GM19239 (cell line): ENCODE results near the gene GLMN.
A peak's percentile ranks its signal among the peaks of the same experiment; 100 is the strongest.

Experiments
- DNase-seq: peaks from one replicate; pipeline ENCODE4 v3.0.0; 2011; ENCODE audit warnings: low spot score; ENCODE audit not compliant: insufficient read length
- FAIRE-seq: peaks from 2 replicates; lab custom pipeline; 2011; peaks lifted over from hg19 to GRCh38; lab: Jason Lieb, UNC

GLMN gene

GRCh38 chr1:92298573-92299476 lies at the start of gene GLMN, which contains the start of gene RPAP2:
GLMN (minus strand) TSS chr1:92298987; CDS start chr1:92297999, 988 bp downstream.
RPAP2 (plus strand) TSS chr1:92299059; CDS start chr1:92299074, 15 bp downstream.
- DNase-seq (peak; percentile 60), FAIRE-seq (peak; percentile 81)

GRCh38 chr1:92346866-92347640 lies 48.3 kb upstream of the GLMN start:
- FAIRE-seq (peak; percentile 42), DNase-seq (no peak)

- DNase-seq (no peak), FAIRE-seq (no peak)
Observed at GRCh38 chr1:92343061-92343460, 44.3 kb upstream of the GLMN start.

GRCh38 chr1:92342401-92342800 lies 43.6 kb upstream of the GLMN start:
- no peak for FAIRE-seq

GRCh38 chr1:92340154-92340553 lies 41.4 kb upstream of the GLMN start:
- no peak for DNase-seq
- FAIRE-seq: no peak

More at GRCh38 chr1:92342401-92342800, 43.6 kb upstream of the GLMN start:
- no peak for DNase-seq

- DNase-seq: no peak
- FAIRE-seq: no peak
Observed at GRCh38 chr1:92333668-92334067, 34.9 kb upstream of the GLMN start.

GRCh38 chr1:92329347-92330129 lies 30.8 kb upstream of the GLMN start:
- DNase-seq: no peak

GRCh38 chr1:92327794-92328193 lies 29.0 kb upstream of the GLMN start:
- FAIRE-seq: no peak
- no peak for DNase-seq

More at GRCh38 chr1:92329347-92330129, 30.8 kb upstream of the GLMN start:
- no peak for FAIRE-seq

- FAIRE-seq: no peak
- DNase-seq: no peak
Observed at GRCh38 chr1:92326681-92327080, 27.9 kb upstream of the GLMN start.

- no peak for DNase-seq
- FAIRE-seq: no peak
Observed at GRCh38 chr1:92324784-92325183, 26.0 kb upstream of the GLMN start.

GRCh38 chr1:92323473-92324453 lies 25.0 kb upstream of the GLMN start:
- DNase-seq: no peak
- FAIRE-seq: no peak

GRCh38 chr1:92317836-92318493 lies 19.2 kb upstream of the GLMN start:
- FAIRE-seq: no peak
- no peak for DNase-seq

GRCh38 chr1:92315766-92316599 lies 17.2 kb upstream of the GLMN start:
- no peak for FAIRE-seq
- no peak for DNase-seq

- DNase-seq (no peak), FAIRE-seq (no peak)
Observed at GRCh38 chr1:92314024-92314423, 15.2 kb upstream of the GLMN start.

GRCh38 chr1:92310185-92310597 lies 11.4 kb upstream of the GLMN start:
- DNase-seq: peak; percentile 15
- peak; percentile 81 for FAIRE-seq

- FAIRE-seq (no peak), DNase-seq (no peak)
Observed at GRCh38 chr1:92307980-92308379, 9.2 kb upstream of the GLMN start.

- no peak for FAIRE-seq
- DNase-seq: no peak
Observed at GRCh38 chr1:92306020-92306419, 7.2 kb upstream of the GLMN start.

- DNase-seq: no peak
- FAIRE-seq: no peak
Observed at GRCh38 chr1:92301021-92301420, 2.2 kb upstream of the GLMN start.
